A549 (cell line): Measurements from ENCODE around the gene PDPK1. TPM values are rescaled to one million over a fixed set of nuclear protein-coding genes. Genes with fewer than 3 reads are reported as not detected.
A peak's percentile ranks its signal among the peaks of the same experiment; 100 is the strongest.

ENCODE experiments used
- ATAC-seq, 2 experiments: fragments of 200-7000 bp in 1 of 2; fragments of >200 bp in 1 of 2; cut with Nextera tagmentation in 1 of 2; cut with Tn5 transposase in 1 of 2; 3 replicates each; pipeline versions ENCODE4 v1.8.0 to v1.9.1; 2018 to 2020; ENCODE audit warnings: mild to moderate bottlenecking in 1 of 2, moderate library complexity in 1 of 2
- CTCF ChIA-PET: fragments of 300-600 bp; sonication (Branson Sonifier 250); formaldehyde crosslinking; extraction: SDS; loops from one replicate; lab custom pipeline; 2021; ENCODE audit warnings: antibody characterized with exemption, inconsistent platforms; lab: Yijun Ruan, JAX
- POLR2A ChIA-PET: fragments of 350-600 bp; formaldehyde crosslinking; extraction: SDS; loops from one replicate; lab custom pipeline; 2021; ENCODE audit warnings: antibody characterized with exemption, inconsistent platforms; lab: Yijun Ruan, JAX
- DNase-seq, 2 experiments: peaks; one replicate each; pipeline versions ENCODE4 v3.0.0 to v3.0.0-alpha.2; 2011 to 2016; ENCODE audit warnings: low read depth in 1 of 2, low spot score in 1 of 2
- FAIRE-seq: peaks from 2 replicates; lab custom pipeline; 2011; peaks lifted over from hg19 to GRCh38; lab: Jason Lieb, UNC
- H3K27ac ChIP-seq, 2 experiments: fragments of >200 bp; sonication (Bioruptor Twin); formaldehyde crosslinking; 3 replicates each; pipeline ENCODE4 v1.5.1; 2016 to 2017
- H3K4me1 ChIP-seq: fragments of >200 bp; sonication (Bioruptor Twin); formaldehyde crosslinking; 3 replicates; pipeline ENCODE4 v1.6.1; 2016
- H3K4me2 ChIP-seq: fragments of >200 bp; sonication (Bioruptor Twin); formaldehyde crosslinking; 3 replicates; pipeline ENCODE4 v1.6.1; 2016
- H3K4me3 ChIP-seq: fragments of >200 bp; sonication (Bioruptor Twin); formaldehyde crosslinking; 3 replicates; pipeline ENCODE4 v1.5.1; 2016
- H3K9me3 ChIP-seq: fragments of >200 bp; sonication (Bioruptor Twin); formaldehyde crosslinking; 3 replicates; pipeline ENCODE4 v1.6.1; 2016
- ATOH8 ChIP-seq: fragments of 250-450 bp; sonication (Bioruptor Pico); IDR thresholded peaks from 2 replicates; pipeline ENCODE4 v1.5.0; 2020; ENCODE audit warnings: low read depth, mild to moderate bottlenecking, moderate library complexity
- BCL3 ChIP-seq: fragments of >200 bp; sonication (Bioruptor Twin); formaldehyde crosslinking; IDR thresholded peaks from 3 replicates; pipeline ENCODE4 v1.6.1; 2016
- FOSB ChIP-seq: fragments of 250-450 bp; sonication (Bioruptor Pico); IDR thresholded peaks from 2 replicates; pipeline ENCODE4 v1.5.0; 2020; ENCODE audit warnings: mild to moderate bottlenecking, moderate library complexity
- FOSL2 ChIP-seq, 2 experiments: fragments of 450-650 bp in 1 of 2; fragments of >200 bp in 1 of 2; sonication (Bioruptor Twin) in 1 of 2; formaldehyde crosslinking; IDR thresholded peaks; 2 replicates each; pipeline versions ENCODE4 v1.5.0 to v1.6.1; 2016 to 2020; ENCODE audit warnings: mild to moderate bottlenecking in 1 of 2, moderate library complexity in 1 of 2
- HEYL ChIP-seq: fragments of 250-450 bp; sonication (Bioruptor Pico); IDR thresholded peaks from 2 replicates; pipeline ENCODE4 v1.8.0; 2021; ENCODE audit warnings: mild to moderate bottlenecking, moderate library complexity
- HOXB5 ChIP-seq: fragments of 250-450 bp; sonication (Bioruptor Pico); IDR thresholded peaks from 2 replicates; pipeline ENCODE4 v1.5.0; 2020; ENCODE audit warnings: mild to moderate bottlenecking, moderate library complexity
- MAZ ChIP-seq: fragments of 150-350 bp; IDR thresholded peaks from 2 replicates; pipeline ENCODE4 v1.6.1; 2014; ENCODE audit warnings: antibody characterized with exemption, low read depth, low read length, borderline replicate concordance
- NFE2L2 ChIP-seq: fragments of 150-350 bp; conservative IDR thresholded peaks from 2 replicates; pipeline ENCODE4 v1.6.1; 2014; ENCODE audit warnings: low read length
- NPAS2 ChIP-seq: fragments of 250-450 bp; sonication (Bioruptor Pico); IDR thresholded peaks from 2 replicates; pipeline ENCODE4 v1.8.0; 2022; ENCODE audit warnings: mild to moderate bottlenecking, moderate library complexity, borderline replicate concordance
- PBX3 ChIP-seq: IDR thresholded peaks from 2 replicates; pipeline ENCODE4 v1.6.1; 2012
- PHF8 ChIP-seq: fragments of 200-600 bp; sonication (generic); IDR thresholded peaks from 2 replicates; pipeline ENCODE4 v1.6.1; 2016; ENCODE audit warnings: low read depth, mild to moderate bottlenecking, antibody characterized with exemption, moderate library complexity, borderline replicate concordance
- TP53 ChIP-seq: fragments of 250-450 bp; sonication (Bioruptor Pico); IDR thresholded peaks from 2 replicates; pipeline ENCODE4 v1.5.0; 2021; ENCODE audit warnings: mild to moderate bottlenecking, moderate library complexity
- WGBS: methylation state at CpG from one replicate; pipeline ENCODE4 v1.1.6; 2017; ENCODE audit errors: missing lambda C conversion rate; 5-methylcytosine and 5-hydroxymethylcytosine counted together
- polyA plus RNA-seq, 4 experiments: library from polyadenylated mRNA; depleted of rRNA in 3 of 4; stranded (reverse); fragments of >200 nt; fragmentation: RNase III in 1 of 4; extraction: RNeasy Plus Mini Kit Qiagen cat#74134 plus additional on column Dnase treatment in 1 of 4; gene quantifications; 2 replicates in 3 of 4; 3 replicates in 1 of 4; pipeline ENCODE4 v1.2.3, GENCODE V29; 2011 to 2017
- TF ChIP-seq, protein P1 (sequence below): IDR thresholded peaks from 2 replicates; pipeline ENCODE4 v1.6.1; 2012
- TF ChIP-seq, protein P2 (sequence below): fragments of 200-600 bp; sonication (generic); IDR thresholded peaks from 2 replicates; pipeline ENCODE4 v1.6.1; 2016; ENCODE audit warnings: antibody characterized with exemption, mild to moderate bottlenecking, moderate library complexity

The PDPK1 gene
- polyA plus RNA-seq, 2 of the 4 experiments (the other 2 are of a cell fraction) = 17.7 to 29.7 TPM

GRCh38 chr16:2513405-2514332 lies 24.2 kb upstream of the PDPK1 start, which contains the start of gene ATP6V0C (continued):
- TF ChIP-seq BCL3 (peak; percentile 87; the same call in 2 of the 3 replicates), PHF8 (peak; percentile 97)
- TF ChIP-seq, protein P1, sequence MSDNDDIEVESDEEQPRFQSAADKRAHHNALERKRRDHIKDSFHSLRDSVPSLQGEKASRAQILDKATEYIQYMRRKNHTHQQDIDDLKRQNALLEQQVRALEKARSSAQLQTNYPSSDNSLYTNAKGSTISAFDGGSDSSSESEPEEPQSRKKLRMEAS = peak; percentile 69
- TF ChIP-seq, all 56 proteins: peak for 12

DNA sequence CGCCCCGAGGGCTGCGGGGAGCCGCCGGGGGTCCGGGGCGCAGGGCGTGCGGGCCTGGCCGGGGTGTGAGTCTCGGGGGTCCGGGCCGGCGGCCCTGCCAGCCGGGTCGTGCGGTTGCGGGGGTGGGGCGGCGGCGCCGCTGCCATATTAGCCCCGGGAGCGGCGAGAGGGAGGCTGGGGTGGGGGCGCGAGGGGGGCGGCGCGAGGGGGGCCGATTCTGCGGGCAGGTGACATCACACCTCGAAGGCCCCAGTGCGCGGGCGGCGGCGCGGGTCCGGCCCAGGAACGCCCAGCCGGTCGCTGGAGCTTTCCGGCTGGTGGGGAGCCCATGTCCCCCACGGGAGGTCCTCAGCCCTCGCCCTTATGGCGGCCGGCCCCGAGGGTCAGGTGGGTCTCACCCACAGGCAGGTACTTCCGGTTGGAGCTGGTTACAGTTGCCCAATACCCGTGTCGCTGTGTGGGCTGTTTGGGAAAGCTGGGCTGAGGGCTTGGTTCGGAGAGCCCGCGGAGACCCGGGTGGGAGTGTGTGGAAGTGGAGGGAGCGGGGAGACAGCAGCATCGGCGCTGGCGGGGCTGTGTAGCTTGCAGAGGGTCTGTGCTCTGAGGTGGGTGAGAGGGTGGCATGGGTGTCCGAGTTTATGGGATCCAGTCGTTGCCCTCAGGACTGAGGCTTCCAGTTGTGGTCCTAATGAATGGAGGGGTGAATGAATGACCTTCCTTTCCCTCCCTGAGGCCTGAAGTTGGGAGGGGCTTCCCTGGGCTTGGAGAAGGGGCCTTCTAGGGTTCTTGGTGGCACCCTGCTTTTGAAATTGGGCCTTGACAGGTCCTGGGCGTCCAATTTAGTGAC lies 23.3 kb upstream of the PDPK1 start:
- ATAC-seq (no peak), DNase-seq (no peak), FAIRE-seq (no peak)
- no peaks in the 10 kb centered on the region for H3K9me3 ChIP-seq
- ChIA-PET POLR2A (no interaction called here), CTCF (interaction anchor here (0.7 to 8.0 kb wide), 4 partner anchors 13 to 158 kb away, joined by 3 to 91 read pairs (median 6); partner anchors contain the start of gene CEMP1)
- H3K4me1 ChIP-seq = peaks cover 35% of the 10 kb centered on the region
- WGBS = 12% methylated on average over 14 of the region's 63 CpGs
- TF ChIP-seq ATOH8 = no peak
- TF ChIP-seq NFE2L2 = no peak
- no peak for TF ChIP-seq HOXB5 (CRISPR knock-in tag)
- 0 out of 2 replicates have a peak, but pooled peaks have one; percentile 16 for TF ChIP-seq TP53 (CRISPR knock-in tag)
- no peak for TF ChIP-seq NPAS2
- H3K4me2 ChIP-seq = peak overlapping the region; percentile 99
- H3K4me3 ChIP-seq = peak overlapping the region; percentile 84
- peak overlapping the region; percentile 98 to 99 for H3K27ac ChIP-seq

- no peak for ATAC-seq
- H3K4me2 ChIP-seq = peak overlapping the region; percentile 99
- peaks cover 39% of the 10 kb centered on the region for H3K4me1 ChIP-seq
- H3K4me3 ChIP-seq = peak overlapping the region; percentile 84
- no peak for TF ChIP-seq BCL3
- no peak for TF ChIP-seq HEYL (CRISPR knock-in tag)
- TF ChIP-seq FOSL2 (IDR thresholded peaks at IDR 0.05) = no peak
- TF ChIP-seq FOSL2 (CRISPR knock-in tag; IDR thresholded peaks at IDR 0.05) = no peak
- TF ChIP-seq MAZ = no peak
- TF ChIP-seq FOSB (CRISPR knock-in tag) = no peak
- TF ChIP-seq, protein P2, sequence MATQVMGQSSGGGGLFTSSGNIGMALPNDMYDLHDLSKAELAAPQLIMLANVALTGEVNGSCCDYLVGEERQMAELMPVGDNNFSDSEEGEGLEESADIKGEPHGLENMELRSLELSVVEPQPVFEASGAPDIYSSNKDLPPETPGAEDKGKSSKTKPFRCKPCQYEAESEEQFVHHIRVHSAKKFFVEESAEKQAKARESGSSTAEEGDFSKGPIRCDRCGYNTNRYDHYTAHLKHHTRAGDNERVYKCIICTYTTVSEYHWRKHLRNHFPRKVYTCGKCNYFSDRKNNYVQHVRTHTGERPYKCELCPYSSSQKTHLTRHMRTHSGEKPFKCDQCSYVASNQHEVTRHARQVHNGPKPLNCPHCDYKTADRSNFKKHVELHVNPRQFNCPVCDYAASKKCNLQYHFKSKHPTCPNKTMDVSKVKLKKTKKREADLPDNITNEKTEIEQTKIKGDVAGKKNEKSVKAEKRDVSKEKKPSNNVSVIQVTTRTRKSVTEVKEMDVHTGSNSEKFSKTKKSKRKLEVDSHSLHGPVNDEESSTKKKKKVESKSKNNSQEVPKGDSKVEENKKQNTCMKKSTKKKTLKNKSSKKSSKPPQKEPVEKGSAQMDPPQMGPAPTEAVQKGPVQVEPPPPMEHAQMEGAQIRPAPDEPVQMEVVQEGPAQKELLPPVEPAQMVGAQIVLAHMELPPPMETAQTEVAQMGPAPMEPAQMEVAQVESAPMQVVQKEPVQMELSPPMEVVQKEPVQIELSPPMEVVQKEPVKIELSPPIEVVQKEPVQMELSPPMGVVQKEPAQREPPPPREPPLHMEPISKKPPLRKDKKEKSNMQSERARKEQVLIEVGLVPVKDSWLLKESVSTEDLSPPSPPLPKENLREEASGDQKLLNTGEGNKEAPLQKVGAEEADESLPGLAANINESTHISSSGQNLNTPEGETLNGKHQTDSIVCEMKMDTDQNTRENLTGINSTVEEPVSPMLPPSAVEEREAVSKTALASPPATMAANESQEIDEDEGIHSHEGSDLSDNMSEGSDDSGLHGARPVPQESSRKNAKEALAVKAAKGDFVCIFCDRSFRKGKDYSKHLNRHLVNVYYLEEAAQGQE = no peak
- no peak for TF ChIP-seq PBX3
- TF ChIP-seq, all 56 proteins: peak for 0
- peak overlapping the region; percentile 98 to 99; a peak in 4 of 6 replicates for H3K27ac ChIP-seq
- no peak for FAIRE-seq
- ChIA-PET CTCF (interaction anchor here (0.5 to 8.0 kb wide), 7 partner anchors 14 to 527 kb away, joined by 3 to 91 read pairs (median 4); partner anchors contain the start of genes ABCA3, CCNF and CEMP1), POLR2A (interaction anchor here (0.6 kb wide), 1 partner anchor 225 kb away, joined by 3 read pairs; no protein-coding TSS in a partner anchor)
- no peak for DNase-seq
- no peaks in the 10 kb centered on the region for H3K9me3 ChIP-seq
- 85% methylated on average over 13 of the region's 14 CpGs for WGBS
Observed at GRCh38 chr16:2515180-2515851, 22.5 kb upstream of the PDPK1 start.
